HepG2 (cell line): ENCODE data around the gene CALML6. TPM values are rescaled to one million over a fixed set of nuclear protein-coding genes. Genes with fewer than 3 reads are reported as not detected.

Source experiments
- ATAC-seq: fragments of 200-7000 bp; cut with Tn5 transposase; 3 replicates; pipeline ENCODE4 v1.9.1; 2020; ENCODE audit warnings: mild to moderate bottlenecking, moderate library complexity
- BruUV-seq: library from RNA; stranded (reverse); fragments of 400-500 nt; replicated peaks from 2 replicates; lab custom pipeline; 2021; lab: Mats Ljungman, UMichigan
- CTCF ChIA-PET: fragments of 300-600 bp; formaldehyde crosslinking; extraction: SDS; loops from one replicate; lab custom pipeline; 2021; ENCODE audit warnings: low total read pairs, inconsistent platforms, low intra/inter-chr PET ratio; lab: Yijun Ruan, JAX
- POLR2A ChIA-PET: fragments of 350-600 bp; sonication (Branson Sonifier 250); formaldehyde crosslinking; loops from one replicate; lab custom pipeline; 2020; ENCODE audit warnings: antibody characterized with exemption, inconsistent platforms; lab: Yijun Ruan, JAX
- DNase-seq: peaks from one replicate; pipeline ENCODE4 v3.0.0-alpha.2; 2015; ENCODE audit warnings: low spot score
- FAIRE-seq: peaks from 3 replicates; lab custom pipeline; 2011; peaks lifted over from hg19 to GRCh38; lab: Jason Lieb, UNC
- H2AFZ ChIP-seq: one replicate; pipeline ENCODE4 v1.6.1; 2011; ENCODE audit warnings: low read length, inconsistent platforms
- H3K27ac ChIP-seq: fragments of 300-600 bp; 3 replicates; pipeline ENCODE4 v1.8.0; 2011; ENCODE audit warnings: mixed run types, mild to moderate bottlenecking, mixed read lengths, low read length, inconsistent platforms; ENCODE audit not compliant: insufficient read depth; ENCODE audit errors: extremely low read length
- H3K27me3 ChIP-seq, 2 experiments: fragments of 200-600 bp in 1 of 2; 2 replicates in 1 of 2; 3 replicates in 1 of 2; pipeline versions ENCODE4 v1.6.0 to v1.8.0; 2011; ENCODE audit warnings: low read length in 2 of 2, mild to moderate bottlenecking in 2 of 2, moderate library complexity in 2 of 2, inconsistent platforms in 1 of 2; ENCODE audit not compliant: insufficient read depth in 2 of 2, control insufficient read depth in 1 of 2
- H3K36me3 ChIP-seq, 2 experiments: fragments of 200-600 bp in 1 of 2; replicated peaks in 1 of 2; 2 replicates in 1 of 2; 3 replicates in 1 of 2; pipeline versions ENCODE4 v1.5.1 to v1.8.0; 2011; ENCODE audit warnings: low read length in 2 of 2, inconsistent platforms in 1 of 2; ENCODE audit not compliant: insufficient read depth in 2 of 2, control insufficient read depth in 1 of 2
- H3K4me1 ChIP-seq: 2 replicates; pipeline ENCODE4 v1.5.1; 2012; ENCODE audit warnings: low read length, inconsistent platforms; ENCODE audit not compliant: insufficient read depth
- H3K4me2 ChIP-seq: 2 replicates; pipeline ENCODE4 v1.6.0; 2011; ENCODE audit warnings: low read depth, low read length, inconsistent platforms
- H3K4me3 ChIP-seq, 3 experiments: fragments of 200-600 bp in 1 of 3; sonication (generic), shearing (Covaris generic) in 1 of 3; replicated peaks in 1 of 3; 2 replicates each; pipeline ENCODE4 v1.5.1; 2011 to 2016; ENCODE audit warnings: low read length in 3 of 3, inconsistent platforms in 2 of 3, low read depth in 2 of 3, mild to moderate bottlenecking in 2 of 3, control low read depth in 1 of 3, mixed read lengths in 1 of 3; ENCODE audit not compliant: insufficient read depth in 1 of 3
- H3K79me2 ChIP-seq: one replicate; pipeline ENCODE4 v1.6.1; 2011; ENCODE audit warnings: low read length, inconsistent platforms; ENCODE audit not compliant: insufficient read depth
- H3K9ac ChIP-seq: 2 replicates; pipeline ENCODE4 v1.6.0; 2011; ENCODE audit warnings: mild to moderate bottlenecking, low read depth, low read length, inconsistent platforms; ENCODE audit not compliant: insufficient read depth
- H3K9me3 ChIP-seq: 2 replicates; pipeline ENCODE4 v1.5.1; 2012; ENCODE audit warnings: mild to moderate bottlenecking, low read length
- H4K20me1 ChIP-seq: 2 replicates; pipeline ENCODE4 v1.6.0; 2011; ENCODE audit warnings: inconsistent platforms, mild to moderate bottlenecking, low read length, moderate library complexity; ENCODE audit not compliant: insufficient read depth
- KDM2A ChIP-seq: sonication (generic); formaldehyde crosslinking; IDR thresholded peaks from 2 replicates; pipeline ENCODE4 v1.4.0; 2020; ENCODE audit warnings: low read depth, missing genetic modification reagents, borderline replicate concordance
- WGBS: methylation state at CpG from one replicate; pipeline ENCODE4 v1.1.6; 2017; ENCODE audit warnings: low lambda C conversion rate; 5-methylcytosine and 5-hydroxymethylcytosine counted together
- in situ Hi-C: cut with HindIII; loops from 2 replicates; pipeline ENCODE4 v1.10.0; 2017; ENCODE audit warnings: low pct_unique_long_range_greater_than_20kb; ENCODE audit not compliant: extremely low pct_ligation_motif_present
- intact Hi-C: fragments of 100-400 bp; cut with micrococcal nuclease; formaldehyde crosslinking; loops from one replicate; pipeline ENCODE4 v1.10.0; 2022; ENCODE audit not compliant: unreplicated experiment
- polyA plus RNA-seq, 8 experiments: library from polyadenylated mRNA; depleted of rRNA in 3 of 8; stranded (reverse) in 7 of 8; unstranded in 1 of 8; fragments of >200 nt; fragmentation: Illumina TruSeq in 4 of 8; extraction: Trizol in 4 of 8; gene quantifications; 2 replicates each; pipeline versions ENCODE4 v1.2.1 to v1.2.3, GENCODE V29; 2011 to 2016; ENCODE audit warnings: low read depth in 4 of 8, missing spikeins in 1 of 8, mixed read lengths in 1 of 8; ENCODE audit not compliant: insufficient read depth in 1 of 8
- total RNA-seq, 5 experiments: library from RNA; depleted of rRNA; stranded (reverse); fragments of >200 nt; fragmentation: Illumina TruSeq; extraction: Trizol; gene quantifications; 2 replicates each; pipeline ENCODE4 v1.2.3, GENCODE V29; 2016; ENCODE audit warnings: low read depth in 1 of 5
- TF ChIP-seq, protein P1 (sequence below): sonication (generic); formaldehyde crosslinking; IDR thresholded peaks from 2 replicates; pipeline ENCODE4 v1.4.0; 2020; ENCODE audit warnings: missing genetic modification reagents
- TF ChIP-seq, protein P2 (sequence below): sonication (generic); formaldehyde crosslinking; IDR thresholded peaks from 2 replicates; pipeline ENCODE4 v1.8.0; 2022; ENCODE audit warnings: missing genetic modification reagents, mild to moderate bottlenecking, moderate library complexity, borderline replicate concordance

CALML6 gene
- total and polyA plus RNA-seq, 2 of the 13 experiments (the other 11 are each of a cell fraction or from before 2014, with no cell fraction given), result 0.11 to 0.12 TPM

DNA sequence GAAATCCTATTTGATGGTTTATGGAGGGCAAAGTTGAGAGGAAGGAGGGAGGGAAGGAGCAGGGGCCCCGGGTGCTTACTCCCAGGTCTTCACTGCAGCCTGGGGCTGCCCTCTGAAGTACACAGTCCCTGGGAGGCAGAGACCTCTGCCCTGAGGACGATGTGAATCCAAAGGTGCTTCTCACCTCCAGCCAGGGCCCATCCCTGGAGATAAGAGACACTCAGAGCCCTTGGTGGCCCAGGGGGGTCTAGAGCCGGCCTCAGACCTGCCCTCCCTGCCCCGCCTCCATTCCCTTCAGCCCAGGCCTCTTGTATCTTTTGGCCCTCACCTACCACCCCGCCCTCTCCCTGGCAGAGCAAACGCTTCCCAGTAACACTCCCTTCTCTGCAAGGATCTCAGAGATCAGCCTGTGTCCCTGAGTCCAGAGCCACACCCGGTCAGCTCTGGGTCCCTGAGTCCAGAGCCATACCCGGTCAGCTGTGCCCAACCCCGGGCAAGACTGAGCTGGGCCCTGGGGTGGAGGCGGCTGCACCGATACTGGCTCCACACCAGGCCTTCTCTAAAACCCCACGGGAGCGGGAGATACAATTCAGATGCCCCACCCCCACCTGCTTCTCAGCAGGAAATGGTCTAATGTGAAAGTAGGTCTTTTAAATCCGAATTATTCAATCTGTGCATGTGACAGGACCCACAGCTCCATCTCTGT is 20.6 kb upstream of the CALML6 start (continued):
- TF ChIP-seq, protein P1, sequence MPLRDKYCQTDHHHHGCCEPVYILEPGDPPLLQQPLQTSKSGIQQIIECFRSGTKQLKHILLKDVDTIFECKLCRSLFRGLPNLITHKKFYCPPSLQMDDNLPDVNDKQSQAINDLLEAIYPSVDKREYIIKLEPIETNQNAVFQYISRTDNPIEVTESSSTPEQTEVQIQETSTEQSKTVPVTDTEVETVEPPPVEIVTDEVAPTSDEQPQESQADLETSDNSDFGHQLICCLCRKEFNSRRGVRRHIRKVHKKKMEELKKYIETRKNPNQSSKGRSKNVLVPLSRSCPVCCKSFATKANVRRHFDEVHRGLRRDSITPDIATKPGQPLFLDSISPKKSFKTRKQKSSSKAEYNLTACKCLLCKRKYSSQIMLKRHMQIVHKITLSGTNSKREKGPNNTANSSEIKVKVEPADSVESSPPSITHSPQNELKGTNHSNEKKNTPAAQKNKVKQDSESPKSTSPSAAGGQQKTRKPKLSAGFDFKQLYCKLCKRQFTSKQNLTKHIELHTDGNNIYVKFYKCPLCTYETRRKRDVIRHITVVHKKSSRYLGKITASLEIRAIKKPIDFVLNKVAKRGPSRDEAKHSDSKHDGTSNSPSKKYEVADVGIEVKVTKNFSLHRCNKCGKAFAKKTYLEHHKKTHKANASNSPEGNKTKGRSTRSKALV (CRISPR knock-in tag), result 0 out of 2 replicates have a peak, but pooled peaks have one; percentile 51

DNA sequence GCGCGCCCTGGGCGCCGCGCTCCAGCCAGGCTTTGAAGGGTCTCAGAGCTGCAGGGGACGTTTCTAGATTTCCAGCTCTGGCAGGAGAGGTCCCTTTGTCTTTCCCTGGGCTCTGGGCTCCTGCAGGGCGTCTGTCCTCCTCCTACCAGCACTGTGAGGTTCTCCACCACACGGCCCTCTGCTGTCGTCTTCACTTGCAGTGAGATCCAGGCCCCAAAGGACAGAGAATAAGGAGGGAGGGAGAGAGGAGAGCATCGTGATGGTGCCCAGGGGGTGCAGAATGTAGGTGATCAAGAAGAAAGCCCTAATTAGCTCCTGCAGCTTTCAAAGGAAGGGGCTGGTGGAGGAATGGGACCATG is 20.0 kb upstream of the CALML6 start:
- in situ Hi-C loops (no loop called here), intact Hi-C loops (no loop called here)
- ChIA-PET CTCF (no interaction called here), POLR2A (no interaction called here)
- WGBS, result 2% methylated on average over 6 of the region's 10 CpGs
- Histone ChIP-seq H3K4me3 (peak overlapping the region; percentile 37 to 61 (median 45); a peak in 5 of 6 replicates), H3K27ac (no peak overlapping the region), H3K27me3 (no peaks in the 10 kb centered on the region; a peak in 1 of 5 replicates), H3K36me3 (no peaks in the 10 kb centered on the region), H3K4me2 (peak overlapping the region; percentile 91), H2AFZ (no peak overlapping the region), H3K4me1 (peaks cover 79% of the 10 kb centered on the region), H3K9ac (peak overlapping the region; percentile 33; the same call in 1 of the 2 replicates), H4K20me1 (no peaks in the 10 kb centered on the region), H3K9me3 (no peaks in the 10 kb centered on the region), H3K79me2 (peaks cover 11% of the 10 kb centered on the region)
- no peak for ATAC-seq
- no peak for DNase-seq
- no TSS peak for BruUV-seq
- TF ChIP-seq, protein P2, sequence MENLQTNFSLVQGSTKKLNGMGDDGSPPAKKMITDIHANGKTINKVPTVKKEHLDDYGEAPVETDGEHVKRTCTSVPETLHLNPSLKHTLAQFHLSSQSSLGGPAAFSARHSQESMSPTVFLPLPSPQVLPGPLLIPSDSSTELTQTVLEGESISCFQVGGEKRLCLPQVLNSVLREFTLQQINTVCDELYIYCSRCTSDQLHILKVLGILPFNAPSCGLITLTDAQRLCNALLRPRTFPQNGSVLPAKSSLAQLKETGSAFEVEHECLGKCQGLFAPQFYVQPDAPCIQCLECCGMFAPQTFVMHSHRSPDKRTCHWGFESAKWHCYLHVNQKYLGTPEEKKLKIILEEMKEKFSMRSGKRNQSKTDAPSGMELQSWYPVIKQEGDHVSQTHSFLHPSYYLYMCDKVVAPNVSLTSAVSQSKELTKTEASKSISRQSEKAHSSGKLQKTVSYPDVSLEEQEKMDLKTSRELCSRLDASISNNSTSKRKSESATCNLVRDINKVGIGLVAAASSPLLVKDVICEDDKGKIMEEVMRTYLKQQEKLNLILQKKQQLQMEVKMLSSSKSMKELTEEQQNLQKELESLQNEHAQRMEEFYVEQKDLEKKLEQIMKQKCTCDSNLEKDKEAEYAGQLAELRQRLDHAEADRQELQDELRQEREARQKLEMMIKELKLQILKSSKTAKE (CRISPR knock-in tag), result no peak
- TF ChIP-seq KDM2A (CRISPR knock-in tag), result peak; percentile 10; the same call in 1 of the 2 replicates
- FAIRE-seq, result no peak
